HUDEP-2 (cell line): ENCODE measurements around the gene IMP3.
"Not testable (repeated sequence)": the region's sequence is repeated elsewhere in the genome, so short reads cannot be mapped to it uniquely, and the experiment has no call there.

Source experiments
- DNase-seq, 76 experiments: peaks; one replicate each; lab custom pipeline; 2025; ENCODE audit not compliant: unreplicated experiment in 76 of 76; lab: John Stamatoyannopoulos, UW

Gene IMP3

DNA sequence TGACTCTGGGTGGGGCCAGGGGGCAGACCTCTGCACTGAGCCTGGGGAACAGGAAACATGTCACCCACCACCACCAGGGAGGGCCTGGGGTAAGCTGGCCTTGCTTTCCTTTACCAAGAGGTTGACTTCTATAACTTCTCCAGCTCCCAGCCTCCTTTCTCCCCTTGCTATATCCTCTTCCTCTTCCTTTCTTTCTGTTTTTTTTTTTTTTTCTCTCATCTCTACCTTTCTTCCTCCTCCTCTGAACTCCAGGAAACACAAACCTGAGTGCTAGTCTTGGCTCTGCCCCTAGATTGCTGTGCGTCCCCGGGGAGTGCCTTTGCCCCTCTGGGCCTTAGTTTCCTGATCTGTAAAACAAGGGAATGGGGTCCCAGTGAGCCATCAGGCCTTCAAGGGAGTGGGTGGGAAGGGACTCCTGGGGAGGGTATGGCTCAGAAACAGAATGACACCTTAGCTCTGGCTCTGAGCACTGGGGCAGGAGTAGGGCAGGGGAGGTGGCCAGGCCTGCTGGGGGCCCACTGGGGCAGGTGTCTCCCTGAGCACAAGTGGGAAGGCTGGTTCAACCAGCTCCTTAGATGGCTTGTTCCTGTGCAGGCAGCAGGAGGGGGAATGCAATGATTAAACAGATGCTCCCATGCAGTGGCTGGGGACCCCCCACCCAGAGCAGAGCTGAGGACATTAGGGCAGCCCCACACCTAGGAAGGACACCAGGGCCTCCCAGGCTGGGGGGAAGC is 12.0 kb upstream of the IMP3 start:
- DNase-seq = no peak

DNA sequence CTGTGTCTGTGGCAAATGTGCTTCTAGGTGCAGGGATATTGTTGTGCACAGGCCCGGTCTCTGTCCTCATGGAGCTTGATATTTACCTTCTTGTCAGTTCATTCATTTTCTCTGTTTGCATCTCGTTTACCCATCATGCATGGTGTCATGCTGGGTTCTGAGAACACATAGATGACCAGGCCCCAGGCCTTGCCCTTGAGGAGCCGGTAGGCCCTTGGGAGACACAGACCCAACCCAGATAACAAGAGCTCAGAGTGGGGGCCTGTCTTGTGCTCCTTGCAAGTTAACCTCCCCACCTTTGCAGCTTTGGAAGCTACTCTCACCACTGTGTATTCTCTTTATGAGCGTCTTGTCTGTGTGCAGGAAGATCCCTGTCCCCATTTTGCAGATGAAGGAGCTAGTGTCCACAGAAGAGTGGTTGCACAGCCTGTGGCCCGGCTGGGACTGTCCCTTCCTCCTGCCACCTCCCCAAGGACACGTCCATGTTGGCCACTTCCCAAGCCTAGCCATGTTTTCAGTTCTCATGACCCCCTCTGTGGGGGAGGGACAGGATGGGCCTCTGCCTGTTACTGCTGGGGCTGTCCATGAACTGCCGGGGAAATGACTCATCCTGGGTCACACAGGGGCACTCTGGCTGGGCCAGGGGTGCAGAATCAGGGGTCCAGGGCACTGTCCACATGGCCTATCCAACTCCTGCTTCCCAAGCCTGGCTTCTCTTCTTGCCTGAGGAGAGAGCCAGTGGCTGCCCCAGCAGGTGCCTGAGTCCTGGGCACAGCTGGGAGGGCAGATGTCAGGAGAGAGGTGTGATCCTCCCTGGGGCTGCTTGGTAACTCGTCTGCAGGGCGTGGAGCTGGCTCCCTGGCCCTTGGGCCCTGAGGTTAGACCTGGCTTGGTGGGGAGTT is 11.1 kb upstream of the IMP3 start:
- DNase-seq = peak in 25 of 76 experiments; percentile 9 to 57 (median 22)

DNA sequence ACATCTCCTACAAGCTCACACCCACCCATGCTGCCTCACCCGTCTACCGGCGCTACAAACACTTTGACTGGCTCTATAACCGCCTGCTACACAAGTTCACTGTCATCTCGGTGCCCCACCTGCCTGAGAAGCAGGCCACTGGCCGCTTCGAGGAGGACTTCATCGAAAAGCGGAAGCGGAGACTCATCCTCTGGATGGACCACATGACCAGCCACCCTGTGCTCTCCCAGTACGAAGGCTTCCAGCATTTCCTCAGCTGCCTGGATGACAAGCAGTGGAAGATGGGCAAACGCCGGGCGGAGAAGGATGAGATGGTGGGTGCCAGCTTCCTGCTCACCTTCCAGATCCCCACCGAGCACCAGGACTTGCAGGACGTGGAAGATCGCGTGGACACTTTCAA is 9.8 kb upstream of the IMP3 start:
- no peak for DNase-seq

DNA sequence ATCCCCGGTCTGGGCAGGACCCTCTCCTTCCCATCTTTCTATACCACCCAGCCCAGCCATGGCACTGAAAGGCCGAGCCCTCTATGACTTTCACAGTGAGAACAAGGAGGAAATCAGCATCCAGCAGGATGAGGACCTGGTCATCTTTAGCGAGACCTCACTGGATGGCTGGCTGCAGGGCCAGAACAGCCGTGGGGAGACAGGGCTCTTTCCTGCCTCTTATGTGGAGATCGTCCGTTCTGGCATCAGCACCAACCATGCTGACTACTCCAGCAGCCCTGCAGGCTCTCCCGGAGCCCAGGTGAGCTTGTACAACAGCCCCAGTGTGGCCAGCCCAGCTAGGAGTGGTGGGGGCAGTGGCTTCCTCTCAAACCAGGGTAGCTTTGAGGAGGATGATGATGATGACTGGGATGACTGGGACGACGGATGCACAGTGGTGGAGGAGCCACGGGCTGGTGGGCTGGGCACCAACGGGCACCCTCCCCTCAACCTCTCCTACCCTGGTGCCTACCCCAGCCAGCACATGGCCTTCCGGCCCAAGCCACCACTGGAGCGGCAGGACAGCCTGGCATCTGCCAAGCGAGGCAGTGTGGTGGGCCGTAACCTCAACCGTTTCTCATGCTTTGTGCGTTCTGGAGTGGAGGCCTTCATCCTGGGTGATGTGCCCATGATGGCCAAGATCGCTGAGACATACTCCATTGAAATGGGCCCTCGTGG is 9.2 kb upstream of the IMP3 start:
- no peak for DNase-seq

- no peak for DNase-seq
Measured at GRCh38 chr15:75648156-75649000, 8.4 kb upstream of the IMP3 start.

- DNase-seq = peak in 12 of 76 experiments; percentile 6 to 37 (median 16)
Measured at GRCh38 chr15:75647370-75648155, 7.5 kb upstream of the IMP3 start, which contains the start of gene SNX33. TSS of gene SNX33 (plus strand) at chr15:75647912. CDS start at chr15:75649103, 1,191 bp downstream.

DNA sequence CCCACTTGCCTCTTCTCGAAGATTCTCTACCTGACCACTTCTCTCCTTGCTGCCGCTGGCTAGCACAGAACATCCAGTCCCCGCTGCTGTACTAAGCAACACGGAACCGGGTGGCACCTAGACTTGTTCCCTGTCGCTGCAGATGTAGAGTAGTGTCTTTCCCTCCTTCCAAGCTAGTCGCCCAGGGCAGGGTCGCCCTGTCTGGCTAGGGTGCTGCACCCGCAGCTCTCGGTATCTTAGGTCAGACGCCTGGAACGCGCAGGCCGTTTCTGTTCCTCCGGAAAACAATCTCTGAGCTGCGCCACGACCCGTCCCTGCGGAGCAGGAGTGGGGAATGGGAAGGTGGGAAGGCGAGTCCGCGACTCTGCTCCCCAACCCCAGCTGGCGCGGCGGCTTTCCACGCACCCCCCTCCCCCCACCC is 6.9 kb upstream of the IMP3 start:
- DNase-seq = no peak

- no peak for DNase-seq
Measured at GRCh38 chr15:75646112-75646943, 6.3 kb upstream of the IMP3 start.

- no peak for DNase-seq
Measured at GRCh38 chr15:75644376-75644775, 4.4 kb upstream of the IMP3 start.

GRCh38 chr15:75641603-75642002 is 1.6 kb upstream of the IMP3 start:
- no peak for DNase-seq

- DNase-seq = no peak
Measured at GRCh38 chr15:75641179-75641503, 1.1 kb upstream of the IMP3 start.

- peak in 60 of 76 experiments; percentile 2 to 94 (median 46) for DNase-seq
Measured at GRCh38 chr15:75640483-75641178, 607 bp upstream of the IMP3 start.

GRCh38 chr15:75639191-75639708 is 774 bp downstream of the IMP3 start:
- peak in 8 of 76 experiments; percentile 12 to 52 (median 28) for DNase-seq

DNA sequence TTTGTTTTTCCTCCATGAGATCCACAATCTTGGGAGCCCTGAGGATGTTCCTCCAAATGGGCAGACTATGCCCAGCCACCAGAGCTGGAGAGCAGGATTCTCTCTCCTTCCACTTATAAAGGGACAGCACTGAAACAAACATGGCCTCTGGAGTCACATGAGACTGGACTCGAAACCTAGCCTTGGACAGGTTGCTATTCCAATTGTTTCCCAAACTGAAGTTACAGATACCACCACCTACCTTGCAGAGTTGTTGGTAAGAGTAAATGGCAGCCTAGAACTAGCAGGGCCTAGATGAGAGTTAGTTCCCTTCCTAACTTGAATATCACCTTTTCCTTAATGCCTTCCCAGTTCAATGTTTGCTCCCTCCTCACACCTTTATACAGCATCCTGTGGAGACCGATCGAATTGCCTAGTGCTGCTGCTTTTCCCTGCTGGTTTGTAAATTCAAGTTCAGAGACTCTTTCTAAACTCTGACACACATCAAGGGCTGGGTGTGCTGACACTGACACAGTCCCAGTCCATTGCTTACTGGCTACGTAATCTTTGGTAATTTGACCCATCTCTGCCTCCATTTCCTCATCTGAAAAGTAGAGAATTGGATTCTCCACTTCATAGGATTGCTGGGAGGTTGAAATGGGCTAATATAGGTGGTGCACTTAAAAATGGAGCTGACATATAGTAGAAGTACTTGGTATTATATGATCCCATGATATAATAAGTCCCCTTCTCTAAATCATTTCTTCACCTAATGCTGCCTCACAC is 2.6 kb downstream of the IMP3 start:
- DNase-seq = no peak

DNA sequence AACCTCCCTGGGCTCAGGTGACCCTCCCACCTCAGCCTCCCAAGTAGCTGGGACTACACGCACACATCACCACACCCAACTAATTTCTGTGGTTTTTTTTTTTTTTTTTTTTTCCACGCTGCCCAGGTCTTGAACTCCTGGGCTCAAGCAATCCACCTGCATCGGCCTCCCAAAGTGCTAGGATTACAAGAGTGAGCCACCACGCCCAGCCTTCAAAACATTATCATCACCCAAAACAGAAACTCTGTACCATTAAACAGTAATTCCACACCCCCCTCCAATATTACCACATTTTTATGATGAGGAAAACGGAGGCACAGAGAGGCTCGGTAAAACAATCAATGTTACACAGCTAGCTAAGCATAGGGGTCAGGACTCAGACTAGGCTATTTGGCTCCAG is 4.0 kb downstream of the IMP3 start:
- DNase-seq = no peak

GRCh38 chr15:75633922-75634321 is 6.1 kb downstream of the IMP3 start:
- DNase-seq = not testable (repeated sequence)

- DNase-seq = no peak
Measured at GRCh38 chr15:75631935-75632334, 8.1 kb downstream of the IMP3 start.
